H1 (cell line): ENCODE measurements around the gene DCAF7. TPM values are rescaled to one million over a fixed set of nuclear protein-coding genes. Genes with fewer than 3 reads are reported as not detected.

Source experiments
- CTCF ChIA-PET: fragments of 300-600 bp; sonication (Branson Sonifier 250); formaldehyde crosslinking; loops from one replicate; lab custom pipeline; 2021; ENCODE audit not compliant: partially characterized antibody; lab: Charles Lee
- POLR2A ChIA-PET: fragments of 300-600 bp; sonication (Branson Sonifier 250); formaldehyde crosslinking; loops from one replicate; lab custom pipeline; 2021; ENCODE audit warnings: inconsistent platforms; ENCODE audit not compliant: partially characterized antibody; lab: Charles Lee
- DNase-seq, 2 experiments: peaks; one replicate each; pipeline versions ENCODE4 v3.0.0 to v3.0.0-alpha.2; 2010 to 2022; ENCODE audit warnings: low spot score in 2 of 2, low read depth in 1 of 2, mixed read lengths in 1 of 2
- FAIRE-seq: peaks from 2 replicates; lab custom pipeline; 2011; peaks lifted over from hg19 to GRCh38; lab: Jason Lieb, UNC
- H2AFZ ChIP-seq: 2 replicates; pipeline ENCODE4 v1.8.1; 2012; ENCODE audit warnings: low read length, inconsistent platforms
- H2AK5ac ChIP-seq: 2 replicates; pipeline ENCODE4 v1.6.1; 2013; ENCODE audit warnings: low read depth, low read length
- H2BK120ac ChIP-seq: replicated peaks from 2 replicates; pipeline ENCODE3; 2013; ENCODE audit warnings: low read depth, low read length, inconsistent platforms
- H2BK12ac ChIP-seq: 2 replicates; pipeline ENCODE4 v1.6.1; 2013; ENCODE audit warnings: low read depth, low read length
- H2BK15ac ChIP-seq: 2 replicates; pipeline ENCODE4 v1.6.1; 2013; ENCODE audit warnings: low read length
- H2BK20ac ChIP-seq: 2 replicates; pipeline ENCODE4 v1.6.1; 2013; ENCODE audit warnings: low read length
- H2BK5ac ChIP-seq: 2 replicates; pipeline ENCODE4 v1.6.1; 2013; ENCODE audit warnings: low read depth, low read length
- H3K14ac ChIP-seq: 2 replicates; pipeline ENCODE4 v1.6.1; 2013; ENCODE audit warnings: inconsistent platforms; ENCODE audit not compliant: insufficient read length
- H3K18ac ChIP-seq: 2 replicates; pipeline ENCODE4 v1.6.1; 2013; ENCODE audit warnings: low read length; ENCODE audit errors: extremely low read depth
- H3K23ac ChIP-seq: 2 replicates; pipeline ENCODE4 v1.6.1; 2013; ENCODE audit warnings: inconsistent platforms; ENCODE audit not compliant: insufficient read length
- H3K23me2 ChIP-seq: 2 replicates; pipeline ENCODE4 v1.6.1; 2013; ENCODE audit warnings: low read depth, low read length
- H3K27ac ChIP-seq: 2 replicates; pipeline ENCODE4 v1.6.1; 2011; ENCODE audit warnings: low read depth, low read length, inconsistent platforms
- H3K27me3 ChIP-seq, 4 experiments: replicated peaks in 1 of 4; 1 replicate in 1 of 4; 2 replicates in 3 of 4; pipeline versions ENCODE4 v1.6.1 to v1.8.1; 2011 to 2013; ENCODE audit warnings: low read length in 3 of 4, mild to moderate bottlenecking in 3 of 4, inconsistent platforms in 2 of 4, mixed read lengths in 2 of 4, moderate library complexity in 1 of 4; ENCODE audit not compliant: control insufficient read depth in 3 of 4, insufficient read depth in 3 of 4; ENCODE audit errors: extremely low read depth in 1 of 4
- H3K36me3 ChIP-seq, 4 experiments: 2 replicates each; pipeline versions ENCODE4 v1.6.1 to v1.8.1; 2011 to 2013; ENCODE audit warnings: mild to moderate bottlenecking in 4 of 4, low read length in 3 of 4, moderate library complexity in 2 of 4, control low read depth in 1 of 4, inconsistent platforms in 1 of 4; ENCODE audit not compliant: insufficient read depth in 4 of 4, control insufficient read depth in 2 of 4
- H3K4ac ChIP-seq: replicated peaks from 2 replicates; pipeline ENCODE3; 2013; ENCODE audit warnings: low read length, low read depth, mixed read lengths, inconsistent platforms; ENCODE audit not compliant: insufficient read length
- H3K4me1 ChIP-seq, 4 experiments: replicated peaks in 1 of 4; 1 replicate in 1 of 4; 2 replicates in 3 of 4; pipeline versions ENCODE4 v1.6.1 to v1.8.1; 2011 to 2013; ENCODE audit warnings: low read length in 3 of 4, inconsistent platforms in 2 of 4, mixed read lengths in 1 of 4; ENCODE audit not compliant: insufficient read depth in 4 of 4, control insufficient read depth in 3 of 4
- H3K4me2 ChIP-seq, 2 experiments: 2 replicates each; pipeline versions ENCODE4 v1.6.1 to v1.8.1; 2011 to 2013; ENCODE audit warnings: low read depth in 2 of 2, low read length in 2 of 2, control low read depth in 1 of 2, inconsistent platforms in 1 of 2, mild to moderate bottlenecking in 1 of 2; ENCODE audit not compliant: insufficient read depth in 1 of 2
- H3K4me3 ChIP-seq, 4 experiments: fragments of 200-600, 300-600 bp in 1 of 4; sonication (generic), shearing (Covaris generic), sonication (Bioruptor Twin) in 1 of 4; 2 replicates each; pipeline versions ENCODE4 v1.5.1 to v1.8.1; 2011 to 2016; ENCODE audit warnings: low read length in 4 of 4, low read depth in 3 of 4, control low read depth in 2 of 4, inconsistent platforms in 2 of 4, mild to moderate bottlenecking in 2 of 4, mixed read lengths in 1 of 4, moderate library complexity in 1 of 4; ENCODE audit not compliant: insufficient read depth in 2 of 4; ENCODE audit errors: extremely low read depth in 1 of 4
- H3K56ac ChIP-seq: replicated peaks from 2 replicates; pipeline ENCODE3; 2013; ENCODE audit warnings: low read depth, mild to moderate bottlenecking, mixed read lengths, low read length, inconsistent platforms; ENCODE audit not compliant: insufficient read length
- H3K79me1 ChIP-seq: 2 replicates; pipeline ENCODE4 v1.6.1; 2013; ENCODE audit warnings: low read depth, low read length, control low read depth
- H3K79me2 ChIP-seq, 2 experiments: 2 replicates each; pipeline versions ENCODE4 v1.6.1 to v1.8.1; 2012 to 2013; ENCODE audit warnings: low read length in 2 of 2, mild to moderate bottlenecking in 2 of 2, inconsistent platforms in 1 of 2; ENCODE audit not compliant: insufficient read depth in 2 of 2, control insufficient read depth in 1 of 2
- H3K9ac ChIP-seq, 4 experiments: replicated peaks in 1 of 4; 1 replicate in 1 of 4; 2 replicates in 3 of 4; pipeline versions ENCODE4 v1.6.1 to v1.8.1; 2011 to 2013; ENCODE audit warnings: low read depth in 3 of 4, low read length in 3 of 4, control low read depth in 2 of 4, mild to moderate bottlenecking in 2 of 4, moderate library complexity in 2 of 4, inconsistent platforms in 1 of 4; ENCODE audit errors: extremely low read depth in 1 of 4
- H3K9me3 ChIP-seq, 2 experiments: 2 replicates each; pipeline versions ENCODE4 v1.6.1 to v1.8.1; 2012 to 2013; ENCODE audit warnings: mild to moderate bottlenecking in 2 of 2, moderate library complexity in 2 of 2, control low read depth in 1 of 2, inconsistent platforms in 1 of 2, low read depth in 1 of 2, low read length in 1 of 2, mixed read lengths in 1 of 2; ENCODE audit not compliant: insufficient read depth in 2 of 2
- H4K20me1 ChIP-seq, 2 experiments: replicated peaks in 1 of 2; 2 replicates each; pipeline versions ENCODE3 to v1.8.1; 2011 to 2013; ENCODE audit warnings: inconsistent platforms in 2 of 2, low read length in 2 of 2, mild to moderate bottlenecking in 1 of 2; ENCODE audit not compliant: insufficient read depth in 2 of 2, control insufficient read depth in 1 of 2
- H4K5ac ChIP-seq: 2 replicates; pipeline ENCODE4 v1.6.1; 2013; ENCODE audit warnings: low read length, low read depth, mixed read lengths, inconsistent platforms; ENCODE audit not compliant: insufficient read length
- H4K8ac ChIP-seq: 2 replicates; pipeline ENCODE4 v1.8.0; 2013; ENCODE audit warnings: mild to moderate bottlenecking, moderate library complexity, low read length, inconsistent platforms; ENCODE audit not compliant: insufficient read depth; ENCODE audit errors: extremely low read depth
- H4K91ac ChIP-seq: replicated peaks from 2 replicates; pipeline ENCODE3; 2013; ENCODE audit warnings: low read length, mixed read lengths, inconsistent platforms; ENCODE audit not compliant: insufficient read length
- ATF3 ChIP-seq: IDR thresholded peaks from 2 replicates; pipeline ENCODE4 v1.6.1; 2011; ENCODE audit warnings: low read depth, mild to moderate bottlenecking, low read length; ENCODE audit not compliant: insufficient read depth
- BACH1 ChIP-seq: IDR thresholded peaks from 2 replicates; pipeline ENCODE4 v1.6.1; 2012; ENCODE audit warnings: low read length, improper control_type of control experiment
- BRCA1 ChIP-seq: IDR thresholded peaks from 2 replicates; pipeline ENCODE4 v1.6.1; 2012; ENCODE audit warnings: low read depth, low read length, improper control_type of control experiment
- CBX8 ChIP-seq: fragments of 300-800, 300-1000 bp; sonication (generic); IDR thresholded peaks from 2 replicates; pipeline ENCODE4 v1.7.1; 2016; ENCODE audit warnings: low read depth, low read length, borderline replicate concordance
- CEBPB ChIP-seq: IDR thresholded peaks from 2 replicates; pipeline ENCODE4 v1.6.1; 2012; ENCODE audit warnings: low read depth, low read length
- EGR1 ChIP-seq: IDR thresholded peaks from 2 replicates; pipeline ENCODE4 v1.6.1; 2011; ENCODE audit warnings: low read depth, low read length, borderline replicate concordance
- GTF2F1 ChIP-seq: IDR thresholded peaks from 2 replicates; pipeline ENCODE4 v1.6.1; 2012; ENCODE audit warnings: low read depth, low read length, improper control_type of control experiment, borderline replicate concordance
- KDM4A ChIP-seq: IDR thresholded peaks from one replicate; pipeline ENCODE4 v1.7.1; 2012; ENCODE audit warnings: low read depth, mild to moderate bottlenecking, moderate library complexity, low read length, inconsistent platforms; ENCODE audit not compliant: severe bottlenecking
- MAFK ChIP-seq: IDR thresholded peaks from 2 replicates; pipeline ENCODE4 v1.6.1; 2012; ENCODE audit warnings: low read depth, mild to moderate bottlenecking, improper control_type of control experiment, low read length
- NANOG ChIP-seq: IDR thresholded peaks from 2 replicates; pipeline ENCODE4 v1.6.1; 2011; ENCODE audit warnings: low read length, low read depth, mild to moderate bottlenecking, inconsistent platforms; ENCODE audit not compliant: insufficient read depth, poor library complexity, severe bottlenecking
- TBP ChIP-seq: IDR thresholded peaks from 2 replicates; pipeline ENCODE4 v1.6.1; 2011; ENCODE audit warnings: low read depth, low read length, improper control_type of control experiment
- TEAD4 ChIP-seq: IDR thresholded peaks from 2 replicates; pipeline ENCODE4 v1.6.1; 2012; ENCODE audit warnings: low read depth, low read length, inconsistent platforms, mixed read lengths
- WGBS, 2 experiments: shearing (Covaris generic) in 1 of 2; methylation state at CpG; one replicate each; pipeline versions ENCODE4 v1.1.6 to v1.1.7; 2013 to 2015; ENCODE audit warnings: low lambda C conversion rate in 2 of 2, mixed read lengths in 2 of 2, inconsistent platforms in 1 of 2, low coverage in 1 of 2, missing lambda C conversion rate in 1 of 2; ENCODE audit not compliant: insufficient replicate concordance in 2 of 2, insufficient coverage in 1 of 2, insufficient read length in 1 of 2; ENCODE audit errors: extremely low coverage in 1 of 2, missing lambda C conversion rate in 1 of 2; 5-methylcytosine and 5-hydroxymethylcytosine counted together
- polyA plus RNA-seq, 7 experiments: library from polyadenylated mRNA; depleted of rRNA in 3 of 7; stranded (reverse) in 5 of 7; unstranded in 2 of 7; fragments of >200 nt in 5 of 7; fragments of 200-250 nt in 2 of 7; gene quantifications; 1 replicate in 5 of 7; 2 replicates in 1 of 7; 4 replicates in 1 of 7; pipeline versions ENCODE4 v1.2.1 to v1.2.3, GENCODE V29; 2011 to 2013; ENCODE audit warnings: missing spikeins in 2 of 7, mixed read lengths in 2 of 7
- total RNA-seq: library from RNA; stranded (reverse); fragmentation: NEBNext Ultra II Directional; extraction: Animal tissue kit (Norgen Biotek cat#: 25700); gene quantifications from 2 replicates; pipeline ENCODE4 v1.2.1, GENCODE V29; 2021
- TF ChIP-seq, protein P1 (sequence below): IDR thresholded peaks from 2 replicates; pipeline ENCODE4 v1.6.1; 2012; ENCODE audit warnings: inconsistent platforms

Gene DCAF7
- total and polyA plus RNA-seq, 2 of the 8 experiments (the other 6 are each of a cell fraction or from before 2014, with no cell fraction given): 74.9 to 94.1 TPM

- H2AK5ac ChIP-seq: no peak overlapping the region
- no peak overlapping the region for H3K4ac ChIP-seq
- DNase-seq (no peak), FAIRE-seq (no peak)
- H3K79me1 ChIP-seq: peaks cover 8% of the 10 kb centered on the region
- H4K5ac ChIP-seq: no peak overlapping the region
- peaks cover 7 to 9% of the 10 kb centered on the region in 2 experiments for H4K20me1 ChIP-seq
- no peak overlapping the region for H2BK5ac ChIP-seq
- no peaks in the 10 kb centered on the region for H3K36me3 ChIP-seq
- H2AFZ ChIP-seq: no peak overlapping the region
- WGBS, 2 experiments: 78% methylated on average over 8 of the region's 8 CpGs; no CpG with 5 or more reads in 1 of the 2 experiments
- H3K4me1 ChIP-seq: no peaks in the 10 kb centered on the region
- H3K56ac ChIP-seq: no peak overlapping the region
- no peak overlapping the region for H4K91ac ChIP-seq
- no peak overlapping the region for H2BK120ac ChIP-seq
- H3K4me3 ChIP-seq: no peak overlapping the region
- no peak overlapping the region for H2BK20ac ChIP-seq
- no peak overlapping the region for H3K27ac ChIP-seq
- no peaks in the 10 kb centered on the region; the same call in 1 of the 2 replicates for H3K23me2 ChIP-seq
- CTCF ChIA-PET: interaction anchor here (0.6 to 4.6 kb wide), 15 partner anchors 9 to 144 kb away, joined by 3 to 24 read pairs (median 3); no protein-coding TSS in a partner anchor
- no peak overlapping the region for H3K9ac ChIP-seq
- H3K14ac ChIP-seq: no peak overlapping the region
- H4K8ac ChIP-seq: no peak overlapping the region
- no peak overlapping the region for H3K18ac ChIP-seq
- H3K9me3 ChIP-seq: no peaks in the 10 kb centered on the region
- POLR2A ChIA-PET: interaction anchor here (1.4 kb wide), 1 partner anchor 18 kb away, joined by 4 read pairs; the partner anchor contains the start of gene DCAF7
- H2BK15ac ChIP-seq: no peak overlapping the region
- H2BK12ac ChIP-seq: no peak overlapping the region
- no peaks in the 10 kb centered on the region for H3K27me3 ChIP-seq
- no peak overlapping the region for H3K4me2 ChIP-seq
- peaks cover 0 to 55% of the 10 kb centered on the region in 2 experiments; a peak in 2 of 4 replicates for H3K79me2 ChIP-seq
- no peak overlapping the region for H3K23ac ChIP-seq
- no peak for TF ChIP-seq GTF2F1
- TF ChIP-seq, protein P1, sequence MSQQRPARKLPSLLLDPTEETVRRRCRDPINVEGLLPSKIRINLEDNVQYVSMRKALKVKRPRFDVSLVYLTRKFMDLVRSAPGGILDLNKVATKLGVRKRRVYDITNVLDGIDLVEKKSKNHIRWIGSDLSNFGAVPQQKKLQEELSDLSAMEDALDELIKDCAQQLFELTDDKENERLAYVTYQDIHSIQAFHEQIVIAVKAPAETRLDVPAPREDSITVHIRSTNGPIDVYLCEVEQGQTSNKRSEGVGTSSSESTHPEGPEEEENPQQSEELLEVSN: no peak
- no peak for TF ChIP-seq TBP
- no peak for TF ChIP-seq ATF3
- no peak for TF ChIP-seq BACH1
- no peak for TF ChIP-seq EGR1
- TF ChIP-seq KDM4A: no peak
- TF ChIP-seq TEAD4: no peak
- no peak for TF ChIP-seq NANOG
- TF ChIP-seq CBX8: no peak
- TF ChIP-seq CEBPB: no peak
- no peak for TF ChIP-seq BRCA1
- TF ChIP-seq MAFK: no peak
These were observed 18.3 kb downstream of the DCAF7 start for GRCh38 chr17:63568563-63568962.
